Renal cortical epithelial cell (primary cell): ENCODE measurements around the gene LYVE1. TPM values are rescaled to one million over a fixed set of nuclear protein-coding genes. Genes with fewer than 3 reads are reported as not detected.

Source experiments
- DNase-seq: peaks from one replicate; pipeline ENCODE4 v3.0.0-alpha.2; 2011; ENCODE audit warnings: low read depth
- total RNA-seq: library from RNA; depleted of rRNA; stranded (reverse); fragments of >200 nt; gene quantifications from 2 replicates; pipeline ENCODE4 v1.2.3, GENCODE V29; 2014

Gene LYVE1
- total RNA-seq, 1 donor from 2014 or later = 0.05 TPM

GRCh38 chr11:10558288-10558687 lies 10.2 kb downstream of the LYVE1 start:
- DNase-seq = no peak

GRCh38 chr11:10556590-10556989 lies 11.9 kb downstream of the LYVE1 start:
- no peak for DNase-seq

GRCh38 chr11:10551845-10552352 lies 16.6 kb downstream of the LYVE1 start:
- no peak for DNase-seq

- DNase-seq = no peak
These were observed 17.2 kb downstream of the LYVE1 start for GRCh38 chr11:10551290-10551592.

GRCh38 chr11:10550503-10551289 lies 17.8 kb downstream of the LYVE1 start:
- DNase-seq = peak; percentile 50

- no peak for DNase-seq
These were observed 23.7 kb downstream of the LYVE1 start for GRCh38 chr11:10544491-10545465.

- no peak for DNase-seq
These were observed 24.7 kb downstream of the LYVE1 start for GRCh38 chr11:10543782-10544181.

- no peak for DNase-seq
These were observed 25.7 kb downstream of the LYVE1 start for GRCh38 chr11:10542776-10543175.

- DNase-seq = no peak
These were observed 26.9 kb downstream of the LYVE1 start for GRCh38 chr11:10541561-10541930.

GRCh38 chr11:10540915-10541560 lies 27.4 kb downstream of the LYVE1 start, which contains the start of gene RNF141:
RNF141 (minus strand) TSS chr11:10541187; CDS start chr11:10534158, 7,029 bp downstream.
- DNase-seq = peak; percentile 69

GRCh38 chr11:10540546-10540914 lies 27.9 kb downstream of the LYVE1 start:
- DNase-seq = peak; percentile 26

- DNase-seq = no peak
These were observed 29.1 kb downstream of the LYVE1 start for GRCh38 chr11:10539339-10539738.

- DNase-seq = no peak
These were observed 29.5 kb downstream of the LYVE1 start for GRCh38 chr11:10538924-10539323.

- DNase-seq = no peak
These were observed 30.9 kb downstream of the LYVE1 start for GRCh38 chr11:10537600-10537999.

GRCh38 chr11:10534316-10534715 lies 34.1 kb downstream of the LYVE1 start:
- DNase-seq = no peak

- DNase-seq = no peak
These were observed 35.1 kb downstream of the LYVE1 start for GRCh38 chr11:10533323-10533722.

- DNase-seq = no peak
These were observed 35.9 kb downstream of the LYVE1 start for GRCh38 chr11:10532526-10532925.

- peak; percentile 46 for DNase-seq
These were observed 39.2 kb downstream of the LYVE1 start for GRCh38 chr11:10529279-10529678.

- no peak for DNase-seq
These were observed 40.3 kb downstream of the LYVE1 start for GRCh38 chr11:10528121-10528520.

- peak; percentile 53 for DNase-seq
These were observed 41.2 kb downstream of the LYVE1 start for GRCh38 chr11:10526974-10527918.

- DNase-seq = no peak
These were observed 44.0 kb downstream of the LYVE1 start for GRCh38 chr11:10524471-10524870.
